HG03565 (cell line): ENCODE results near the gene NPHP4.
"Not testable (repeated sequence)": the region's sequence is repeated elsewhere in the genome, so short reads cannot be mapped to it uniquely, and the experiment has no call there.

Experiments
- ATAC-seq: cut with Tn5 transposase; IDR thresholded peaks from one replicate; pipeline ENCODE4 v1.9.1; 2021; ENCODE audit warnings: mild to moderate bottlenecking, moderate library complexity; ENCODE audit not compliant: unreplicated experiment

NPHP4 gene

DNA sequence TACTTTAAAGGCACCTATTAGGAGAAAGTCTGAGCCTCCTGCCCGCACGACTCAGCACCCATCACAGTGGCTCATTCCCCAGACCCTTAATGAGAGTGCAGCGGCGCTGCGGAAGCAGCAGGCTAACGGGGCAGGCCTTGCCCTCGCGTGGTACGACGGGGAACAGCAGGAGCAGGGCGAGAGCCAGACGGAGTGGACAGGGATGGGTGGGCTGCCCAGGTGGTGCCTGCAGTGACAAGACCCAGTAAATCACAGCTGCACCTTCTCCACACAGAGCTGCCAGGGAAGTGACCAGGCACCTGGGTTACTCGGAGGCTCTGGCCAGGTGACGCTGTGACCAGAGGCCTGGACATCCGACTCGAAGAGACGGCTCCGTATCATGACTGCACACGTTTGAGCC is 131.9 kb downstream of the NPHP4 start:
- ATAC-seq: no peak

GRCh38 chr1:5859766-5860165 is 132.5 kb downstream of the NPHP4 start:
- ATAC-seq: no peak

DNA sequence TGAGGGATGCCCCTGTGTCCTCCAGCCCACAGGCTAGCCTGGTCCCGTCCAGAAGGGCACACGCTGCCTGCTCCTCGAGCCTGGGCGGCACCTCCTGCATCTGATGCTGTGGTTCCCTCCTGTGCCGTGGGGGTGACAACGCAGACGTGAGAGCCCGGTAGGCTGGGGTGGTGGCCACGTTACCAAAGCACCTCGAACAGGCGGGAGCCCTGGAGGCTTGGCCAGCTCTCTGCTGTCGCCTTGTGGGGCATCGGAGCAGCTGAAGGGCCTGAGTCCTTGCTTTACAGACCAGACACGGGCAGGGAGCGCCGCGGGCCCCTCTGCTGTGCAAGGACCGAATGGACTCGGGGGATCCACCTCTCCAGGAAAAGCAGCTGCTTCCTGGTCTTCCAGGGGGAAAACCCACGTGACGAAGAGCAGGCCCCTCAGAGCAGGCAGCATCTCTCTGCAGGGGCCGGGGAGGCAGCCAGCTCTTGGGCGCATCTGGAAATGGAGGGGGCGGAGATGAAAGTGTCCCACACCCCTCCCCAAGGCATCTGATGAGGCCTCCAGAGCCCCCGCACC is 133.3 kb downstream of the NPHP4 start:
- ATAC-seq: no peak

- no peak for ATAC-seq
Measured at GRCh38 chr1:5858246-5858645, 134.0 kb downstream of the NPHP4 start.

DNA sequence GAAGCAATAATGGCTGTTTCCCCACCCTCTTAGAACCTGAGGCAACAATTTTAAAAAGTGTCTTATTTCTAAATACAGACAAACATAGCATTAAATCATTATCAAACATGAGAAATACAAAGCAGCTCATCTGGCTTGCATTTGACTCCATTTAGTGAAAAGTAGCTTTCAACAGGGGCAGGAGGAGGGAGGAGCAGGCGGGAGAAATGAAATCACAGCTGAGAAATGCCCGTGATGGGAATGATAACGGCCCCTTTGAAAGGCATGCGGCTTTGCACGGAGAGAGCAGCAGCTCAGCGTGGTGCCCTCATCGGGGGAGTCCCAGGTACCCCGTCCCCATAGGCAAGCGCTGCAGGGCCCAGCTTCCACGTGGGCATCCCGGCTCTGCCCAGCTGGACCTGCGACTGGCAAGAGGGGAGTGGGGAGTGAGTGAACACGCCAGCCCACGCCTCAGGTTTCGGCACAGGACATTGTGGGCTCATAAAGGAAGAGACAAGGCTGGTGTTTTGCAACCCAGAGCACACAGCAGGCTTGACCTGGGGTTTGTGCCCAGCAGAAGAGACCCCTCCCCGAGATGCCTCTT is 134.6 kb downstream of the NPHP4 start:
- no peak for ATAC-seq

- ATAC-seq: no peak
Measured at GRCh38 chr1:5857011-5857410, 135.2 kb downstream of the NPHP4 start.

- ATAC-seq: no peak
Measured at GRCh38 chr1:5856246-5856815, 135.9 kb downstream of the NPHP4 start.

GRCh38 chr1:5855196-5855897 is 136.9 kb downstream of the NPHP4 start:
- no peak for ATAC-seq

GRCh38 chr1:5854754-5855153 is 137.5 kb downstream of the NPHP4 start:
- no peak for ATAC-seq

DNA sequence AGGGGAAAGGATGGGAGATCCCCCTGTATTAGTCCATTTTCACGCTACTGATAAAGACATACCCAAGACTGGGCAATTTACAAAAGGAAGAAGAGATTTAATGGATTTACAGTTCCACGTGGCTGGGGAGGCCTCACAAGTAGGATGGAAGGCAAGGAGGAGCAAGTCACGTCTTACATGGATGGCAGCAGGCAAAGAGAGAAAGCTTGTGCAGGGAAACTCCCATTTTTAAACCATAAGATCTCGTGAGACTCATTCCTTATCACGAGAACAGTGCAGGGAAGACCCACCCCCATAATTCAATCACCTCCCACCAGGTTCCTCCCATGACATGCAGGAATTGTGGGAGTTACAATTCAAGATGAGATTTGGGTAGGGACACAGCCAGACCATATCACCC is 138.4 kb downstream of the NPHP4 start:
- ATAC-seq: not testable (repeated sequence)

DNA sequence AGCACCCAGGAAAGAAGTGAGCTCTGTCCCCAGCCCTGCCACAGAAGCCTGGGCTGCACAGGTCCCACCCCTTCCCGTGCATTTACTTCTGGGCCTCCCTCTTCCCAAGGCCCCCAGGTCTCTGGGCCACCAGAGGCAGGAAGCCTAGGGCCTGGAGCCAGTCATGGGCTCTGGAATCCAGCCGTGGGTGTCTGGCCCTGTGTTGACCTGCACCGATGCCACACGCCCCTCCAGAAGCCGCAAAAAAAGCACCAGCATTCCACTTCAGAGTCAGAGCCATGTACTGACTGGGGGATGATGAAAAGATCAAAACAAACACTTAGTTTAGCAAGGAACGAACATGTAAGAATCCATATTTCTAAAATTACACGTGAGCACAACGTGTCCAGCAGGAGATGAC is 141.7 kb downstream of the NPHP4 start:
- ATAC-seq: no peak

GRCh38 chr1:5849550-5849949 is 142.7 kb downstream of the NPHP4 start:
- ATAC-seq: no peak

DNA sequence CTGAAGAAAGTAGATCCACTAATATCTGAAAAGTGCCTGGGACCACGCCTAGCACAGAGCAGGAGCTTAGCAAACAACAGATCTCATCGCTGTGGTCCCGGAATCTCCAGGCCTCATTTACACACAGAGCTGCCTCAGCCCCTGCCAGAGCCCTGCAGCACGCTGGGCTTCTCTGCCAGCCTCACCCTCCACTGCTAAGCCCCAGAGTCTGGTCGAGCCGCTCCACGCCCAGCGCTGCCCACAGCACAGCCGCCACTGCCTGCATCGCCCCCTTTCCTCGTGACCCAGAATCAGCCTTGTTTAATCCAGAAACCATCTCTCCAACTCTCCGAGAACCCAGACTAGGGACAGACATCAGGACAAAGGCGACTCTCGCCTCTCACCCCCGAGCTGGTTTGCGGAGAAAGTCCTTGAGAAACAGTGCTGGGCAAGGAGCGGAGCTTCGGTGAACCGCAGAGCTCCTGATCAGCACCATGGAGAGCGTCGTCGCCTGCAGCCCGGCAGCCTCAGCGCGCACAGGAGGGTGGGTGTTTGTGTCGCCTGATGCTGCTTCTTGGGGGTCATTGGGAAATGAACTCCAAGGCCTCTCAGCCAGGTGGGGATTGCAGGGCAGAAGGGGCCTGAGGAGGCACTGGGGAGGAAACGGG is 145.1 kb downstream of the NPHP4 start:
- ATAC-seq: no peak

GRCh38 chr1:5845376-5845775 is 146.8 kb downstream of the NPHP4 start:
- no peak for ATAC-seq

GRCh38 chr1:5844442-5844841 is 147.8 kb downstream of the NPHP4 start:
- ATAC-seq: no peak

GRCh38 chr1:5843521-5844096 is 148.6 kb downstream of the NPHP4 start:
- ATAC-seq: no peak

GRCh38 chr1:5842679-5843078 is 149.5 kb downstream of the NPHP4 start:
- no peak for ATAC-seq

DNA sequence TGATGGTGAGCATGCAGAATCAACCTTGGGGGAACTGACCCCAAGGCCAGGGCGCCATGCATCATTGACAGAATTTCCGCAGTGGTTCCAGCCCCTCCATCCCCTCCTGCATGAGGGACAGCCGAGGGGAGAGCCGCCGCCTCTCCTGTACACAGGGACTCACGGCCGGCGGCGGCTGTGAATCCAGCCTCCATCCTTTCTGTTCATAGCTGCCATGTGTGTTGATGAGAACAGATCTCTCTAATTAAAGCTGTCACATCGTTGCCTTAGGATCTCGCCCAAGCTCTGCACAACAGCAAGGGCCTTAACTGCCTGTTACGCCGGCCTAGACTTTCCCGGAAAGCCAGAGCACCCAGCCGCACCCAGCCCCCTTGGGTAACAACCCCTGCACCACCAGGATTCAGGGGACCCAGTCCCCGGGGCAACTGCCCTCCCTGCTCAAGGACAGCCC is 151.6 kb downstream of the NPHP4 start:
- ATAC-seq: no peak

DNA sequence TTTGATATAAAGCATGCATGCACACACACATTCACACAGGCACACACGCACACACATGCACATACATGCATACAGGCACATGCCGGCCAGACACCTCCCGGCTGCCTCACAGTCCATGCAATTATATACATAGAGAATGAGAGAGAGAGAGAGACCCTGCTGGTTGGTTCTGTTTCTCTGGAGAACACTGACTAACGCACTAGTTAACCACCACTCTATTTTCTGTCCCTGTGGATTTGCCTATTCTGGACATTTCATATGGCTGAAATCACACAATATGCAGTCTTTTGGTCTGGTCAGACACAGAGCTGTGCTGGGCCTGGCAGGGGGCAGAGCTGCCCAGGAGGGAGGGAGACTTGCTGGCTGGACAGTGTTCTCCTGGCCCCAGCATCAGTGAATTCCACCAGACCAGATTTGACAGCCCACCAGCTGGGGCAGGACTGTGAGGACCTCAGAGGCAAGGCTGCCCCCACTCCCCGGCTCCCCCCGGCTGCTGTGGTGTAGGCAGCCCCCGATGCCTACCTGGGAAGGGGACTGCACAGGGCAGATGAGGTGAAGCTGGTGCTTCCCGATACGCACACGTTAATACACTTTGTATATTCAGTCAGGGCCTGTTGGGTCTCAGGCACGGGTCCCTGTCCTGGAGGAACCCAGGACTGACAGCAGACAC is 152.2 kb downstream of the NPHP4 start:
- ATAC-seq: no peak

DNA sequence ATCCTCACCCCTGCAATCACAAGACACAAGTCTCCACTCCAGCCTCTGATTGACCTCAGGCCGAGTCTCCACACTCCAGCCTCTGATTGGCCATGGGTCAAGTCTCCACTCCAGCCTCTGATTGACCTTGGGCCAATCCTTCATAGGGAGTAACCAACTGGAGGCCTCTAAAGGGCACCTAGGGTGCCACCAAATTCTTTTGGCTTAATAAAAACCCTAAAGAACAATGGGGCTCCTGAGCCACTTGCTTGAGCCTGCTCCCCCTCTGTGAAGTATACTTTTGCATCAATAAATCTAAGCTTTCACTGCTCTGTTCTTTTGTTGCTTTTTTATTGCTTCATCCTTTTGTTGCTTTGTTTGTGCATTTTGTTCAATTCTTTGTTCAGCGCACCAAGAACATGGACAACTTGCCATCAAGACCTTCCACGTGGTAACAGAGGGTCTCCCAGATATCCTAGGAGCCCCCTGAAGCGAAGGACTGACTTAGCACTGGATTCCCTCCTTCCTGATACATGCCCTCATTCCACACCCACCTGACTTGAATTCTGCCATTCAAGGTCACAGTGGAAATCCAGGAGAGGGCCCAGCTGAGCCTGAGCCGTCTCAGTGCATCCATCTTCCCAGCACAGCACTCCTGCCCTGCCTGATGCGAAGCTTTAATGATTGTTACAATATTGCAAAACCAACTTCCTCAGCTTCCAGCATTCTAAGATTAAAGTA is 152.9 kb downstream of the NPHP4 start:
- ATAC-seq: no peak
